Measurements from ENCODE around the gene ULK4. TPM values are rescaled to one million over a fixed set of nuclear protein-coding genes. Genes with fewer than 3 reads are reported as not detected.
"Not testable (repeated sequence)": the region's sequence is repeated elsewhere in the genome, so short reads cannot be mapped to it uniquely, and the experiment has no call there.

ULK4 gene
- total and polyA plus RNA-seq, 9 donors = 2.4 to 58.7 (median 7.3) TPM

DNA sequence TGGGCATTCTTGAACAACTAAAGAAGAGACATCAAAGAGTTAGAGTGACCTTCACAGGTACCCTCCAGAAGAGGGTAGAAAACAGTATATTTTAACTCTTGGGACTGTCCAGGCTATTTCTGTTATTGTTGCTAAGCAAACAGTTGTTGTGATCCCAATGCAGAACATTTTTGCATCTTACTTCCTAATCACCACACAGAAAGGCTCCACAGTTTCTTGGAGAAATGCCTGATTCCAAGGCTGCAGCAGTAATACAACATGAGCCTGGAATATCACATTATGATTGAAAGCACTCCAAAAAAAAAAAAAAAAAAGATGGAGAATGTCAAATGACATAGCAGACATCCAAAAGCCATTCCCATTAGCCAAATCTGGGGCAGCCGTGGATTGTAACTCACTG is 567.0 kb downstream of the ULK4 start:
- no peak for TF ChIP-seq EP300 (IDR thresholded peaks at IDR 0.05)
- TF ChIP-seq, protein P1, sequence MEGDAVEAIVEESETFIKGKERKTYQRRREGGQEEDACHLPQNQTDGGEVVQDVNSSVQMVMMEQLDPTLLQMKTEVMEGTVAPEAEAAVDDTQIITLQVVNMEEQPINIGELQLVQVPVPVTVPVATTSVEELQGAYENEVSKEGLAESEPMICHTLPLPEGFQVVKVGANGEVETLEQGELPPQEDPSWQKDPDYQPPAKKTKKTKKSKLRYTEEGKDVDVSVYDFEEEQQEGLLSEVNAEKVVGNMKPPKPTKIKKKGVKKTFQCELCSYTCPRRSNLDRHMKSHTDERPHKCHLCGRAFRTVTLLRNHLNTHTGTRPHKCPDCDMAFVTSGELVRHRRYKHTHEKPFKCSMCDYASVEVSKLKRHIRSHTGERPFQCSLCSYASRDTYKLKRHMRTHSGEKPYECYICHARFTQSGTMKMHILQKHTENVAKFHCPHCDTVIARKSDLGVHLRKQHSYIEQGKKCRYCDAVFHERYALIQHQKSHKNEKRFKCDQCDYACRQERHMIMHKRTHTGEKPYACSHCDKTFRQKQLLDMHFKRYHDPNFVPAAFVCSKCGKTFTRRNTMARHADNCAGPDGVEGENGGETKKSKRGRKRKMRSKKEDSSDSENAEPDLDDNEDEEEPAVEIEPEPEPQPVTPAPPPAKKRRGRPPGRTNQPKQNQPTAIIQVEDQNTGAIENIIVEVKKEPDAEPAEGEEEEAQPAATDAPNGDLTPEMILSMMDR (IDR thresholded peaks at IDR 0.05) = no peak
- no peak for TF ChIP-seq POLR2A (IDR thresholded peaks at IDR 0.05)
- no peak for DNase-seq
- Histone ChIP-seq H3K4me3 (no peak overlapping the region), H3K27ac (no peak overlapping the region), H3K36me3 (no peaks in the 10 kb centered on the region), H3K4me1 (ENCODE audit: insufficient read depth) (no peaks in the 10 kb centered on the region), H3K9me3 (no peaks in the 10 kb centered on the region), H3K27me3 (no peaks in the 10 kb centered on the region)
- 82 to 91% (median 83%) methylated on average over 1 of the region's 1 CpG for WGBS, 3 donors
- intact Hi-C loops (cut with DNase I) = no loop called here

DNA sequence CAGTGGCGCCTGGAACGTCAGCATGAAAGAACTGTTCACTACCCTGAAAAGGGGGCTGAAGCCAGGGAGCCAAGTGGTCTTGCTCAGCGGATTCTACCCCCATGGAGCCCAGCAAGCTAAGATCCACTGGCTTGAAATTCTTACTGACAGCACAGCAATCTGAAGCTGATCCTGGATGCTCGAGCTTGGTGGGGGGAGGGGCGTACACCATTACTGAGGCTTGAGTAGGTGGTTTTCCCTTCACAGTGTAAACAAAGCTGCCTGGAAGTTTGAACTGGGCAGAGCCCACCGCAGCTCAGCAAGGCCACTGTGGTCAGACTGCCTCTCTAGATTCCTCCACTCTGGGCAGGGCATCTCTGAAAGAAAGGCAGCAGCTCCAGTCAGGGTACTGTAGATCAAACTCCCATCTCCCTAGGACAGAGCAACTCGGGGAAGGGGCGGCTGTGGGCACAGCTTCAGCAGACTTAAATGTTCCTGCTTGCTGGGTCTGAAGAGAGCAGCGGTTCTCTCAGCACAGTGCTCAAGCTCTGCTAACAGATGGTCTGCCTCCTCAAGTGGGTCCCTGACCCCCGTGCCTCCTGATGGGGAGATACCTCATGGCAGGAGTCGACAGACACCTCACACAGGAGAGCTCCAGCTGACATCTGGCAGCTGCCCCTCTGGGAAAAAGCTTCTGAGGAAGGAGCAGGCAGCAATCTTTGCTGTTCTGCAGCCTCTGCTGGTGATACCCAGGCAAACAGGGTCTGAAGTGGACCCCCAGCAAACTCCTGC is 591.0 kb downstream of the ULK4 start:
- H3K27ac ChIP-seq; H3K36me3 ChIP-seq; H3K9me3 ChIP-seq; DNase-seq; H3K27me3 ChIP-seq; intact Hi-C loops (cut with DNase I); H3K4me3 ChIP-seq; H3K4me1 ChIP-seq (ENCODE audit: insufficient read depth): not testable (repeated sequence)
- 59 to 62% (median 61%) methylated on average over 11 of the region's 11 CpGs for WGBS, 3 donors

DNA sequence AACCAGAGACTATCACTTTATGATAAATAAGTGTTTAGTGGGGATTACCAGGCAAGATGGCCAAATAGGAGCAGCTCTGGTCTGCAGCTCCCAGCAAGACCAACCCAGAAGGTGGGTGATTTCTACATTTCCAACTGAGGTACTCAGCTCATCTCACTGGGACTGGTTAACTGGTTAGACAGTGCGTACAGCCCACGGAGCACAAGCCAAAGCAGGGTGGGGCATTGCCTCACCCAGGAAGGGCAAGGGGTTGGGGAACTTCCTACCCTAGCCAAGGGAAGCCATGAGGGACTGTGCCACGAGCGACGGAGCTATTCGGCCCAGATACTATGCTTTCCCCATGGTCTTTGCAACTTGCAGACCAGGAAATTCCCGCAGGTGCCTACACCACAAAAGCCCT is 591.6 kb downstream of the ULK4 start:
- no peak overlapping the region for H3K27ac ChIP-seq
- 90 to 97% (median 92%) methylated on average over 7 of the region's 7 CpGs for WGBS, 3 donors
- H3K4me3 ChIP-seq = no peak overlapping the region
- H3K4me1 ChIP-seq (ENCODE audit: insufficient read depth) = no peaks in the 10 kb centered on the region
- TF ChIP-seq, protein P1 (IDR thresholded peaks at IDR 0.05) = no peak
- DNase-seq = no peak
- H3K9me3 ChIP-seq = no peaks in the 10 kb centered on the region
- intact Hi-C loops (cut with DNase I) = no loop called here
- no peaks in the 10 kb centered on the region for H3K36me3 ChIP-seq
- no peaks in the 10 kb centered on the region for H3K27me3 ChIP-seq

DNA sequence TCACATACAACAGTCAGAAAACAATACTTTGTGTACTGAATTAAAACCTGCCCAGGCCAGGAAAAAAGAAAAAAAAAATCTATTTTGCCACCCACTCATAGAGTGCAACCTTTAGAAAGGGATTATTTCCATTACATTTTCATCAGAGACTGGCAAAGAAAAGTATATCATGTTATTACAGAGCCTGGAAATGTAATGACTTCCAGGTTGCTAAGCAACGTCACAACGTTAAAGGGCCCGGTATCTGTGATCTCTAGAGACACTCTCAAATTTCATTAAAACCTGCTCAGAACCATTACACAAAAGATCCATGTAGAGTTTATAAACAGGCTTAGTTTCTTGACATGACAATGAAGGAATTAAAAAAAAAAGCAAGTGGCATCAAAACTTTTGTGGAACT is 592.1 kb downstream of the ULK4 start:
- intact Hi-C loops (cut with DNase I) = no loop called here
- no peaks in the 10 kb centered on the region for H3K27me3 ChIP-seq
- H3K27ac ChIP-seq = no peak overlapping the region
- H3K9me3 ChIP-seq = no peaks in the 10 kb centered on the region
- 34 to 39% (median 38%) methylated on average over 3 of the region's 3 CpGs for WGBS, 3 donors
- no peaks in the 10 kb centered on the region for H3K36me3 ChIP-seq
- no peak for TF ChIP-seq EP300 (IDR thresholded peaks at IDR 0.05)
- no peak for TF ChIP-seq POLR2A (IDR thresholded peaks at IDR 0.05)
- TF ChIP-seq, protein P1 (IDR thresholded peaks at IDR 0.05) = no peak
- no peaks in the 10 kb centered on the region for H3K4me1 ChIP-seq (ENCODE audit: insufficient read depth)
- no peak overlapping the region for H3K4me3 ChIP-seq
- no peak for DNase-seq

DNA sequence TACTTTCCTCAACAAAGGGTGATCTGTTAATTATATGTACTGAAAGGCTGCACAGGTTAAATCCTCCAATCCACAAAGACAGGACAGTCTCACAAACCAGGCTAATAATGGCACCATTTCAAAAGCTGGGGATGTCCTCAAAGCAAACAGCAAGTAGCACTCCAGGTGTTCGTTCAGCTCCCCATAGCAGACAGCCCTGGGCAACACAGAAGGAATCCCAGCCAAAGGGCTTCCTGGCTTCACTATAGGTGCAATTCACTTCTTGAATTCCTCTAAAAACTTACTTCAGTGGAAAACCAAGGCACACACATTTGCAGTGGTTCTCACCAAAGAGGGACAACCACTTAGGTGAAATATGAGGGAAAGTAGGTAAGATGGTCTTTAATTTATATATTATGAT is 595.9 kb downstream of the ULK4 start:
- no peak overlapping the region for H3K4me3 ChIP-seq
- no peaks in the 10 kb centered on the region for H3K4me1 ChIP-seq (ENCODE audit: insufficient read depth)
- intact Hi-C loops (cut with DNase I) = no loop called here
- TF ChIP-seq, protein P1 (IDR thresholded peaks at IDR 0.05) = no peak
- DNase-seq = no peak
- WGBS, 3 donors = 95 to 97% (median 96%) methylated on average over 1 of the region's 1 CpG
- no peaks in the 10 kb centered on the region for H3K9me3 ChIP-seq
- H3K27ac ChIP-seq = no peak overlapping the region
- no peaks in the 10 kb centered on the region for H3K36me3 ChIP-seq
- H3K27me3 ChIP-seq = no peaks in the 10 kb centered on the region

Measured in ovary (tissue), 9 donors.